Left forelimb (tissue), 1 donor: ENCODE measurements around the gene IKZF4.
"Not testable (repeated sequence)": the region's sequence is repeated elsewhere in the genome, so short reads cannot be mapped to it uniquely, and the experiment has no call there.

Experiments
- DNase-seq: peaks from one replicate; pipeline ENCODE4 v3.0.0-alpha.2; 2018; ENCODE audit warnings: low spot score

The IKZF4 gene

GRCh38 chr12:56020423-56021184, at the start of gene IKZF4:
TSS of gene IKZF4 (plus strand) at chr12:56021043. CDS start at chr12:56021494, 451 bp downstream.
- peak; percentile 82 for DNase-seq

GRCh38 chr12:55972042-55972441, 48.8 kb upstream of the IKZF4 start:
- no peak for DNase-seq

DNA sequence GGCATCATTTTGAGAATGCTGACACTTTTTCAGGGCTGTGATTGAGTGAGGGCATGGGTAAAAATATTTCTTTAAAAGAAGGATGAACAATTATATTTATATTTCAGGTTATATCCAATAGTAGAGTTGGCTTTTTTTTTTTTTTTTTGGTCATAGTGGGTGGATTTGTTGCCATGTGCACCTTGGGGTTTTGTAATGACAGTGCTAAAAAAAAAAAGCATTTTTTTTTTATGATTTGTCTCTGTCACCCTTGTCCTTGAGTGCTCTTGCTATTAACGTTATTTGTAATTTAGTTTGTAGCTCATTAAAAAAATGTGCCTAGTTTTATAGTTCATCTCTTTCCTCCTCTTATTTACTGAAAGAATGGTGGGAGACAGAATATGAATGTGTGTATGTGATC, 48.4 kb upstream of the IKZF4 start:
- DNase-seq = no peak

- no peak for DNase-seq
Observed at GRCh38 chr12:55972911-55973598, 47.8 kb upstream of the IKZF4 start.

DNA sequence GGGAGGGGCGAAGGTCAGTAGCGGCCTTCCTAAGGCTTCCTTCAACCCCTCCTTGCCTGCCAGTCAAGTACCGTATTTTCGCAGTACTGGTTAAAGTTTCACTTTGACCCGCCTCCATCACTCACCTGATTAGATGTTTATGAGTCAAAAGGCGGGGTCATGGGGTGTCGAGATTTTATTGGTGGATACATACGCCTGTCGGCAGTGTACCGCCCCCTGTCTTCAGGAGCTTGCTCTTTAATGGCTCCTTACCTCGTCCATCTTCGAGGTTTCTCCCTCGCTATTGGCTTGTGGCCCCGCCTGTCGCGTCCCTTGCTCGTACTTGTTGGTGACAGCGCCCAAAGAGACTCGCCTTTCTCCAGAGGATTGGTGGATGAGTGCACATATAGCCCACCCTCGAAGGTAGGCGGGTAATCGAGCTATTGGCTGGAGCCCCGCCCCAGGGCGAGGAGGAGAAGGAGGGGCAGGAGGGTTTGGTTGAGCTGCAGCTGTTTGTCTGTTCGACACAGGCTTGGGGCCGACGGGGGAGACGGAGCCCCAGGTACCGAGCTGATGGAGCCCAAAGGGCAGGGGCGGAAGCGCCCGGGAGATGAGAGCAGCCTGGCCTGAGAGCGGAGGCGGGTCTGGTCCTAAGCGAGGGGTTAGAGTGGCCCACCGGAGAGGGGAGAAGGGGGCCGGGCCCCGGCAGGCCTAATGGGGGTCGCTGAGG, 47.1 kb upstream of the IKZF4 start, which contains the start of gene RAB5B:
Gene RAB5B (plus strand): TSS at position 480 of the 709 bp plus-strand sequence. CDS start 12,883 bp downstream, outside the sequence.
- DNase-seq = peak; percentile 98

DNA sequence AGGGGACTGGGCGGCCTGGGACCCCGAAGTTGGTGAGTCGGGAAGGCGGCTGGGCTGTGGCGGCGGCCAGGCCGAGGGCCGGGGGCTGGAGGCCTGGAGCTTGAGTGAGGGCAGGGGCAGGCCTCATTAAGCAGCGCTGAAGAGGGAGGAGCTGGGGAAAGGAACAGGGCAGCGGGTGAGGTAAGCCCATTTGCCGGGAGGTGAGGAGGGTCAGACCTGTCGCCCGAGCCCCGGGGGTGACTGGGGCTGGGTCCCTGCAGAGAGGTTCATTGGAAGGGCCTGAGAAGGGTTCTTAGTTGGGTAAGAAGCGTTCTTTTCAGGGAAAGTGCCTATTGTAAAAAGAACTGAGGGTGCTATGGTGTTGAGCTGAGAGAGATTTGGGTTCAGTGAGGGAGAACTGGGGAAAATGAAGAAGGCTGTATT, 46.5 kb upstream of the IKZF4 start:
- peak; percentile 72 for DNase-seq

DNA sequence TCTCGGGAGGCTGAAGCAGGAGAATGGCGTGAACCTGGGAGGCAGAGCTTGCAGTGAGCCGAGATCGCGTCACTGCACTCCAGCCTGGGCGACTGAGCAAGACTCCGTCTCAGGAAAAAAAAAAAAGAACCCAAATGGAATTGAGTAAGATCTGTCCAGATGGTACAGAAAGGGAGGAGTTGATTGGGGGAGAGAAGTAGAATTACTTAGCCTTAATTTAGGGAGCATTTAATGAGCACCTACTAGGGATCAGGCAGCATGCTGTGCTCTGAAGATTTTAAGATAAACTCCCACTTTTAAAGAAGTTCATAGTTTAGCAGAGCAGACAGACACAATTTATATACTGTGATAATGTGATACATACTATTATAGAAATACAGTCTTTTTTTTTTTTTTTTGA, 42.5 kb upstream of the IKZF4 start:
- DNase-seq = no peak

- no peak for DNase-seq
Observed at GRCh38 chr12:55979069-55979468, 41.8 kb upstream of the IKZF4 start.

- not testable (repeated sequence) for DNase-seq
Observed at GRCh38 chr12:55981882-55982281, 39.0 kb upstream of the IKZF4 start.

DNA sequence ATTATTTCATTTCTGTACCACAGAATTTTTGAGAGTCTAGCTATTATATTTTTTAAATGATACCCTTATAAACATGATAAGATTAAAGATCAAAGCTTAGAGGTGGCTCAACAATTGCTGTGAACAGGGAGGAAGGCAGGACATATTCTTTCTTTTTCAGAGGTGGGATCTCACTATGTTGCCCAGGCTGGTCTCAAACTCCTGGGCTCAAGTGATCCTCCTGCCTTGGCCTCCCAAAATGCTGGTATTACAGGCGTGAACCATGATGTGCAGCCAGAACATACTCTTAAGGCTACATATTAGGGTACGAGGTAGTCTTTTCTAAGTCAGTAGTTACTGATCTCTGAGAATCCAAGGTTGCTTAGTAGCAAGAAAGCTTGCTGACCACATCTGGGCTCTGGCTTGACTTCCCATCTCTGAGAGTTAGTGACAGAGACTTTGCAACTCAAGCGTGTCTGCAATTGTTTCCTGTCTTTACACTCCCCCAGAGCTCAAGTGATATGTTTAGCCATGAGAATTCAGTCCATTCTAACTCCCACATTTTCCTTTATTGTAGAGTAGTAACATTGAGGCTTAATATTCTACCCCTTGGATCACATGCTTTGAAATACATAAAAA, 38.4 kb upstream of the IKZF4 start:
- no peak for DNase-seq

DNA sequence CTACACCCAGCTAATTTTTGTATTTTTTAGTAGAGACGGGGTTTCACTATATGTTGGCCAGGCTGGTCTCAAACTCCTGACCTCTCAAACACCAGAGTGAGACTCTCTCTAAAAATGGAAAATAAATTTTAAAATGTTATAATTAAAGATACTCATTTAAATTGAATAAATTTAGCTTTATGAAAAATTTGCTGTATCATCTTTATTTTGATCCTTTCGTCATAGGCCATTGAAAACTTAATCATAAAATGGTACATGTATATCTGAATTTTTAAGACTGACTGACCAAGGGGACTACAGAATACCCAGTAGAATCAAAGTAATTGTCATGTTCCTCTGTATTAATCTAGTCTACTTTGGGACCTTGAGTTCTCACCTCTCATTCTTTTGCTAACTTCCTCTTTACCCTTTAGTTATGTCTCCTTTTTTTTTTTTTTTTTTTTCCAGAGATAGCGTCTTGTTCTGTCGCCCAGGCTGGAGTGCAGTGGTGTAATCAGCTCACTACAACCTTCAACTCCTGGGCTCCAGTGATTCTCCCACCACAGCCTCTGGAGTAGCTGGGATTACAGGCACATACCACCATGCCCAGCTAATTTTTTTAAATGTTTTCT, 37.5 kb upstream of the IKZF4 start:
- no peak for DNase-seq

GRCh38 chr12:55984861-55985260, 36.0 kb upstream of the IKZF4 start:
- DNase-seq = no peak

- DNase-seq = no peak
Observed at GRCh38 chr12:55985341-55985740, 35.5 kb upstream of the IKZF4 start.

- DNase-seq = not testable (repeated sequence)
Observed at GRCh38 chr12:55985976-55986375, 34.9 kb upstream of the IKZF4 start.

GRCh38 chr12:55991110-55991509, 29.7 kb upstream of the IKZF4 start:
- no peak for DNase-seq

GRCh38 chr12:55993230-55993853, 27.5 kb upstream of the IKZF4 start:
- no peak for DNase-seq

DNA sequence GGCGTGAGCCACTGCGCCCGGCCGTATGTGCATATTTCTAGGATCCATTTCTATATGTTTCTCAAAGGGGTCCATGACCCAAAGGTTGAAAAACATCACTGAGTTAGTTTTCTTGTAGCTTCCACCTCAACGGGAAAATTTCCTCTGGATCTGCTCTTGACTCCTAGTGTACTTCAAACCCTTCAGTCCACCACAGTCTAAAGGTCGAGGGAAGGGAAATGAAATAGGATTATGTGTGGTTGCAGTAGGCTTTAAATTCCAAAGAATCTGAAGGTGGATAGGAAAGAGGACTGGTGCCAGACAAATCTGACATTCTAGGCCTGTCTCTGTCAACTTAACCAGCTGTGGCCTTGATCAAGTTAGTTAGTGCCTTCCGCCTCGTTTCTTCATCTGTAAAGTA, 25.5 kb upstream of the IKZF4 start:
- DNase-seq = no peak

- DNase-seq = no peak
Observed at GRCh38 chr12:55996201-55996714, 24.6 kb upstream of the IKZF4 start.

GRCh38 chr12:55996715-55997534, 23.9 kb upstream of the IKZF4 start, which contains the start of gene SUOX:
TSS of gene SUOX (plus strand) at chr12:55997276. CDS start at chr12:56002222, 4,946 bp downstream.
- DNase-seq = peak; percentile 93

- no peak for DNase-seq
Observed at GRCh38 chr12:55997535-55997859, 23.3 kb upstream of the IKZF4 start.
